HG03060 (cell line): Measurements from ENCODE around the gene PRR19.
"Not testable (repeated sequence)": the region's sequence is repeated elsewhere in the genome, so short reads cannot be mapped to it uniquely, and the experiment has no call there.

Experiments
- ATAC-seq: cut with Tn5 transposase; IDR thresholded peaks from one replicate; pipeline ENCODE4 v1.9.1; 2021; ENCODE audit warnings: low read depth, moderate number of reproducible peaks; ENCODE audit not compliant: unreplicated experiment

The PRR19 gene

DNA sequence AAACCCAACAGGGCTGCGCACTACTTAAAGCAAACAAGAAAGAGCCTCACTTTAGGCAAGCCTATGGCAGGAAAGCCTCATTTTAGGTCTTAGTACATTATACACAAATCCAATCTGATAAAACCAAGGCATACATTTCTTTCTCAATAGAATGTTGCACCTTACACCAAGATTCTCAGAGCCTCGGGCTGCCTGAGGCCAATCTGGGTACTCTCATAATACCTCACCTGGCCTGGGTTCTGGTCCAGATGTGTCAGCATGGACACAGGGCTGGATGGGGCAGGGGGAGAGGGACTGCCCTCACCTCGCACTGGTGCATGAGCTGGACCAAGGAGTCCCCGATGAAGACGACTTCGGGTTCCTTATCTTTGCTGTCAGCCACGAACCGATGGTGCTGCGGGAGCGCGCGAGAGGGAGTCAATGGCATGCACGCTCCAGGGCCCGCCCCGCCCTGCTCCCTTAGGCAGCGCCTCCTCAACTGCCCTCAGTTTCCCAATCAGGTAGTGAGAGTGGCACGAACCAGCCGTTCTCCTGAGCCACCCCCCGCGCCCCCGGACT is at the start of gene PRR19:
Gene PRR19, plus strand, starts transcription at position 487 of the 558 bp plus-strand sequence. CDS start 7,453 bp downstream, outside the sequence.
- ATAC-seq: no peak

GRCh38 chr19:42252365-42253244 is 49.3 kb upstream of the PRR19 start:
- ATAC-seq: no peak

GRCh38 chr19:42253245-42254088 is 48.5 kb upstream of the PRR19 start:
- no peak for ATAC-seq

- ATAC-seq: no peak
Measured at GRCh38 chr19:42254089-42254849, 47.7 kb upstream of the PRR19 start.

DNA sequence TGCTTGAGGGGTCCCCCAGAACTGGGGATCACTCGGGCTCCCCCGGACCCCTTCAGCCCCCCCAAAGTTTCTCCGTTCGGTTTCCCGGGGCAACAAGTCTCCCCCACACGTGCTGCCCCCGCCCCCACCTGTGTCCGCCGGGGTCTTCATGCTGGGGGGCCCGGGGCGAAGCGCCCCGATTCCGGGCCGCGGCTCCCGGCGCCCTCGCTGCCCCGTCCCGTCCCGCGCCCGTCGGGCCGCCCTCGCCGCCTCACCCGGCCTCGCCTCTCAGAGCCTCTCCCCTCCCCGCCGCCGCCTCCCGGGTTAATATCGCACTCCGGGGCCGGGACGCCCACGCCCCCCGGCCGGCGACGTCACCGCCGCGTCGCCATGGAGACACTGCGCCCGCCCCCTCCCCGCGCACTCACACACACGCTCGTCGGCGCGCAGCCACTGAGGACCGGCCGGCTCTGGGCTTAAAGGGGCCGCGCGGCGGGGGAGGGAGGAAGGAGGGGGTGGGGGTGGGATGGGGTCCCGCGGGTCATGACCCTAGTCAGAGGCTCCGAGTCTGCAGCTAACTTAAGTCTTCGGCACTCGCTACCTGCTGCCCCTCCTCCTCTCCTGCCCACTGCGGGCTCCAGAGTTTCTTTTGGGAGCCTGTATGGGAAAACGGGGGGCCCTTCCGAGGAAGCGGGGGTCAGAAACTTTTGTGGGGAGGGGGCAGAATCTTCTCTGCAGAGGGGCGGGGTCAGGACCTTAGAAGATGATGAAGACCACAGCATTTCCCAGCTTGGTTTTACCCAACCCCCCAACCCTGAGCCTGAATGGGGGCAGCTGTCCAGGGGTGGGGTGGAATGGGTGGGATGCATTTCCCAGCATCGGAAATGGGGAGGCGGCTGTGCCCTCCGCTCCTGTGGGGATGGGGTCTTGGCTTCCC is 46.8 kb upstream of the PRR19 start, which contains the start of gene ERF:
Gene ERF, minus strand, starts transcription at position 279 of the 916 bp plus-strand sequence. Its CDS starts 129 bp downstream, at position 150.
- no peak for ATAC-seq

GRCh38 chr19:42255766-42256745 is 45.9 kb upstream of the PRR19 start:
- ATAC-seq: no peak

- ATAC-seq: not testable (repeated sequence)
Measured at GRCh38 chr19:42257842-42258241, 44.1 kb upstream of the PRR19 start.

DNA sequence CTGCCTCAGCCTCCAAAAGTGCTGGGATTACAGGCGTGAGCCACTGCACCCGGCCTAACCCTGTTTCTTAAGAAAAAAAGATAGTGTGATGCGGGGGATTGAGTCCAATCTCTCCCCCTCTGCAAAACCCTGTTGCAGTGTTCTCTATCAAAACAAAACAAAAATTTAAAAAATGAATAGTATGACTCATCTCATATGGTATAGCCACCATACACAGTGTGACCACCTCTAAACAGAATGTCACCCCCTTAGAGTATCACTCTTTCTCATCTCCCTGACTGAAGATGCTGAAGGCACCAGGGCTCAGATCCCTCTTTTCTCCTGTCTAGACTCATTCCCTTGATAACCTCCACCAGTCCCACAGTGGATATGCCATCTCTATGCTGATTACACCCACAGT is 40.2 kb upstream of the PRR19 start:
- ATAC-seq: no peak

GRCh38 chr19:42266105-42266504 is 35.8 kb upstream of the PRR19 start:
- not testable (repeated sequence) for ATAC-seq

DNA sequence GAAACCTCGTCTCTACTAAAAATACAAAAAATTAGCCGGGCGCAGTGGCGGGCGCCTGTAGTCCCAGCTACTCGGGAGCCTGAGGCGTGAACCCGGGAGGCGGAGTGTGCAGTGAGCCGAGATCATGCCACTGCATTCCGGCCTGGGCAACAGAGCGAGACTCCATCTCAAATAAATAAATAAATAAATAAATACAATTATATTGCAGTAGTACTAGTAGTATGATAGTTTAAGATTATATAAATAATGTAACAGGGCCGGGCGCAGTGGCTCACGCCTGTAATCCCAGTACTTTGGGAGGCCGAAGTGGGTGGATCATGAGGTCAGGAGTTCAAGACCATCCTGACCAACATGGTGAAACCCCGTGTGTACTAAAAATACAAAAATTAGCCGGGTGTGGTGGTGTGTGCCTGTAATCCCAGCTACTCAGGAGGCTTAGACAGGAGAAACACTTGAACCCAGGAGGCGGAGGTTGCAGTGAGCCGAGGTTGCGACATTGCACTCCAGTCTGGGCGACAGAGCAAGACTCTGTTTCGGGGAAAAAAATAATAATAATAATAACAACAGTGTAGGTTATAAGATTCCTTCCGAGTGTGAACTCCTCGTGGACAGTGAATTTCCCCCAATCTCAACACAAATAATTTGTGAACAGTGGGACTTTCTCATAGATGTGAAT is 34.9 kb upstream of the PRR19 start:
- not testable (repeated sequence) for ATAC-seq

GRCh38 chr19:42267644-42268141 is 34.2 kb upstream of the PRR19 start:
- no peak for ATAC-seq

DNA sequence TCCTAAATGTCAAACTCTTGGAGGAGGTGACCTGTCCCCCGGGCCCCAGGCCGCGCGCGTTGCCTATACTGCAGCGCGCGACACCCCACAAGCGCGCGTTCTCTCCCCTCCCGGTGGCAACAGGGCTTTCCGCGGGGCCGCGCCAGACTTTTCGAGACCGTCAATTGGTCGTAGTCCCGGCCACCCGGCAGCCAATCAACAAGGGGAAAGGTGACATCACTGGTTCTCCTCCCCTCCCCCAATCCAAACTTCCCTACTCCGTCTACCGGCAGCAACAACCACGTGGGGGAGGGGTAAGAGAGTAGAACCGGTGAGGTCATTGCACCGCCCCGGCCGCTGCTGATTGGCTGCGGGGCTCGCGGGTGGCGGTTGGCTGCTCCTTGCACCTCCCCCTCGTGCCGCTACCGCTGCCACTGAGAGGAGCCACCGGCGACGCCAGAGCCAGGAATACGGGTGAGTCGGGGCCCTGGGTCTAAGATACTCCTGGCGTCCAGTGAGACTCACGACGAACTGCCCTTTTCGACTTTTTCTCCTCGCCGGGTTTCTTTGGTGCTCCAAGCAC is 33.7 kb upstream of the PRR19 start:
- ATAC-seq: peak; percentile 36

DNA sequence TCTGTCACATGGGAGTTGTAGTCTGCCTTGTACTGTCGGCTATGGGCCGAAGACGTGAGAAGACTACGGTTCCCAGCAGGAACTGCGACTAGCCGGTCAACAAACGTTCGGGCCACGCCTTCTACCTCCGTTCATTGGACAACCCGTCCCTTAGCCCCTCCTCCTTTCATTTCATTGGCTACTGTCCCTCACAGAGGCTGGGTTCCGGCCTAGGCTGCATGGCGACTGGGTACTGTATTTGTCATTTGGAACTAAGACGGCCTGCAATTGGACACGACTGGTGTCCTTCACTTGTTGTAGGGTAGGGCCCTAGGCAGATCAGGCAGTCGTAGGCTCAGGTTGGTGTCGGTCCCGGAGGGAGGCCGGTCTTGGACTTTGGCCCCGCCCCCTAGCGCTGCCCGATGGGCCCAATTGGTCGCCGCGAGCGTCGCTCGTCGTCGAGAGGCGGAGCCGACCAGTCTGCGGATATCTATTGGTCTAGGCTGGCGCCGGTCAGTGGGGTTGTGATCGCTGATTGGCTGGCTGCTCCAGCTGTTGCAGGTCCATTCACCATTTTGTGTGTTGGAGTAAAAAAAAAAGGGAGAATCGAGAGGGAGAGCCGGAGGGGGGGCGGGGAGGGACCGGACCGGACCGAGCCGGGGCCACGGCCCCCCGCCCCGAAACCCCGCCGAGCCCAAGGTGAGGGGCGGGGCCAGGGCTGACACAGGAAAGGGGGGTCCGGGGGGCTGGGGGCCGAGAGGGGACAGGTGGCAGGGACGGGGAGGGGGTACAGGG is 33.0 kb upstream of the PRR19 start, which contains the start of gene CIC:
Gene CIC, plus strand, starts transcription at position 549 of the 774 bp plus-strand sequence. CDS start 2,532 bp downstream, outside the sequence.
- ATAC-seq: peak; percentile 66

GRCh38 chr19:42269478-42270345 is 32.2 kb upstream of the PRR19 start:
- no peak for ATAC-seq
